HAP-1 (cell line): ENCODE results near the gene VAMP5.
"Not testable (repeated sequence)": the region's sequence is repeated elsewhere in the genome, so short reads cannot be mapped to it uniquely, and the experiment has no call there.

ENCODE experiments used
- DNase-seq, 2 experiments: peaks; one replicate each; pipeline ENCODE4 v3.0.0-alpha.2; 2016 to 2020; ENCODE audit warnings: low spot score in 2 of 2
- H3K27me3 ChIP-seq: fragments of 250-450 bp; sonication (Bioruptor Pico); 2 replicates; pipeline ENCODE4 v1.5.1; 2020; ENCODE audit warnings: low read depth, mild to moderate bottlenecking, moderate library complexity
- H3K36me3 ChIP-seq: fragments of 250-450 bp; sonication (Bioruptor Pico); replicated peaks from 2 replicates; pipeline ENCODE4 v1.5.1; 2020; ENCODE audit warnings: mild to moderate bottlenecking
- H3K4me1 ChIP-seq: fragments of 250-450 bp; sonication (Bioruptor Pico); 2 replicates; pipeline ENCODE4 v1.5.1; 2020; ENCODE audit warnings: mild to moderate bottlenecking
- H3K4me3 ChIP-seq: fragments of 250-450 bp; sonication (Bioruptor Pico); 2 replicates; pipeline ENCODE4 v1.5.1; 2020; ENCODE audit warnings: mild to moderate bottlenecking, moderate library complexity
- H3K9me3 ChIP-seq: fragments of 250-450 bp; sonication (Bioruptor Pico); 2 replicates; pipeline ENCODE4 v1.5.1; 2020; ENCODE audit warnings: mild to moderate bottlenecking, moderate library complexity
- in situ Hi-C: fragments of 300-500 bp; cut with MboI; formaldehyde crosslinking; loops from 3 replicates; pipeline ENCODE4 v1.14.3; 2020; ENCODE audit warnings: low sequenced_read_pairs, inconsistent platforms, mixed read lengths

VAMP5 gene, protein sequence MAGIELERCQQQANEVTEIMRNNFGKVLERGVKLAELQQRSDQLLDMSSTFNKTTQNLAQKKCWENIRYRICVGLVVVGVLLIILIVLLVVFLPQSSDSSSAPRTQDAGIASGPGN

GRCh38 chr2:85584354-85584856 is at the start of gene VAMP5:
TSS of gene VAMP5 (plus strand) at chr2:85584431. CDS start at chr2:85584491, 60 bp downstream.
- H3K27me3 ChIP-seq = peaks cover 2% of the 10 kb centered on the region; the same call in 1 of the 2 replicates
- no peaks in the 10 kb centered on the region for H3K4me1 ChIP-seq
- no peak for DNase-seq
- in situ Hi-C loops = no loop called here
- H3K36me3 ChIP-seq = no peaks in the 10 kb centered on the region
- no peak within 1 kb of the TSS for H3K4me3 ChIP-seq
- H3K9me3 ChIP-seq = no peaks in the 10 kb centered on the region

DNA sequence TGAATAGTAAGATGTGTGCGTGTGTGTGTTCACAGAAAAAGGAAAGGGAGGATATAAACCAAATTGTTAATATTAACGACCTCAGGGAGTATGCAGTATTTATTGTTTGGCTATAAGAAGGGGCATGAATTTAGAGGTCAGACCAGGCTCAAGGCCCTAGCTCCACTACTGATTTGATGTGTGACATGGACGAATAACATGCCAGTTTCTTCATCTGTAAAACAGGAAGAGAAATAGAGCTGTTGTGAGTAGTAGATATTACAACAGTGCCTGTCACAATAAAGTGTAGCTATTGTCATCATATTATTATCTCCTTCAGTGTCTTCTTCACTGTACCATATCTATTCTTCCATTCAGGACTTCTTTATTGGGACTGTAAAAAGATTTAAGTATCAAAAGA is 49.4 kb upstream of the VAMP5 start:
- no peak for DNase-seq
- H3K9me3 ChIP-seq = no peaks in the 10 kb centered on the region
- H3K27me3 ChIP-seq = no peaks in the 10 kb centered on the region
- H3K36me3 ChIP-seq = peaks cover 8% of the 10 kb centered on the region
- peaks cover 9% of the 10 kb centered on the region for H3K4me1 ChIP-seq
- no peak overlapping the region for H3K4me3 ChIP-seq
- in situ Hi-C loops = no loop called here

GRCh38 chr2:85536479-85536878 is 47.8 kb upstream of the VAMP5 start:
- H3K4me1 ChIP-seq = peaks cover 18% of the 10 kb centered on the region
- no peaks in the 10 kb centered on the region for H3K27me3 ChIP-seq
- peaks cover 24% of the 10 kb centered on the region for H3K36me3 ChIP-seq
- H3K9me3 ChIP-seq = no peaks in the 10 kb centered on the region
- no peak overlapping the region for H3K4me3 ChIP-seq
- in situ Hi-C loops = no loop called here
- no peak for DNase-seq

- Histone ChIP-seq H3K9me3 (no peaks in the 10 kb centered on the region), H3K4me1 (peaks cover 29% of the 10 kb centered on the region), H3K36me3 (peaks cover 38% of the 10 kb centered on the region), H3K4me3 (peak overlapping the region; percentile 97), H3K27me3 (no peaks in the 10 kb centered on the region)
- DNase-seq = peak; percentile 58 to 74
- in situ Hi-C loops = no loop called here
Measured at GRCh38 chr2:85537600-85538506, 46.4 kb upstream of the VAMP5 start.

- in situ Hi-C loops = no loop called here
- peak; percentile 87 to 98 for DNase-seq
- Histone ChIP-seq H3K4me3 (peak within 1 kb of the TSS; percentile 97), H3K4me1 (peaks cover 31% of the 10 kb centered on the region), H3K9me3 (no peaks in the 10 kb centered on the region), H3K36me3 (peaks cover 47% of the 10 kb centered on the region), H3K27me3 (no peaks in the 10 kb centered on the region)
Measured at GRCh38 chr2:85538507-85539360, 45.5 kb upstream of the VAMP5 start, which contains the start of gene MAT2A. TSS of gene MAT2A (plus strand) at chr2:85539168. CDS start at chr2:85539288, 120 bp downstream.

GRCh38 chr2:85539361-85540132 is 44.7 kb upstream of the VAMP5 start:
- no peaks in the 10 kb centered on the region for H3K27me3 ChIP-seq
- no peaks in the 10 kb centered on the region for H3K9me3 ChIP-seq
- peak in 1 of 2 experiments; percentile 74 for DNase-seq
- peaks cover 31% of the 10 kb centered on the region for H3K4me1 ChIP-seq
- in situ Hi-C loops = no loop called here
- H3K4me3 ChIP-seq = peak overlapping the region; percentile 97
- H3K36me3 ChIP-seq = peaks cover 55% of the 10 kb centered on the region

- Histone ChIP-seq H3K9me3 (no peaks in the 10 kb centered on the region), H3K27me3 (no peaks in the 10 kb centered on the region), H3K4me1 (peaks cover 31% of the 10 kb centered on the region), H3K4me3 (peak overlapping the region; percentile 97), H3K36me3 (peaks cover 62% of the 10 kb centered on the region)
- in situ Hi-C loops = no loop called here
- DNase-seq = no peak
Measured at GRCh38 chr2:85540133-85540648, 44.0 kb upstream of the VAMP5 start.

DNA sequence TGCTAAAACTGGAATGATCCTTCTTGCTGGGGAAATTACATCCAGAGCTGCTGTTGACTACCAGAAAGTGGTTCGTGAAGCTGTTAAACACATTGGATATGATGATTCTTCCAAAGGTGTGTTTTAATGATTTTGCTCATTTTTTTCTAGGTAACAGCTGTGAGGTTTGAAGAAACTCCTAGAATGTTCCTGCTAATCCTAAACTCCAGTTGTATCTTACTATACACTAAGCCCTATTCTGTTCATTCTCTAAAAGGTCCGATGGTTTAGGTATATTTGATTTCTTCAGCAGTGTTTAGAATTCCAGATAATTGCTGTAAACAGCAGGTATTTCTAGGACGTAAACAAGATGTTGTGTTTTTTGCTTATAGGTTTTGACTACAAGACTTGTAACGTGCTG is 43.0 kb upstream of the VAMP5 start:
- peak overlapping the region; percentile 97 for H3K4me3 ChIP-seq
- H3K27me3 ChIP-seq = no peaks in the 10 kb centered on the region
- H3K9me3 ChIP-seq = no peaks in the 10 kb centered on the region
- no peak for DNase-seq
- in situ Hi-C loops = no loop called here
- H3K36me3 ChIP-seq = peaks cover 72% of the 10 kb centered on the region
- H3K4me1 ChIP-seq = peaks cover 31% of the 10 kb centered on the region

DNA sequence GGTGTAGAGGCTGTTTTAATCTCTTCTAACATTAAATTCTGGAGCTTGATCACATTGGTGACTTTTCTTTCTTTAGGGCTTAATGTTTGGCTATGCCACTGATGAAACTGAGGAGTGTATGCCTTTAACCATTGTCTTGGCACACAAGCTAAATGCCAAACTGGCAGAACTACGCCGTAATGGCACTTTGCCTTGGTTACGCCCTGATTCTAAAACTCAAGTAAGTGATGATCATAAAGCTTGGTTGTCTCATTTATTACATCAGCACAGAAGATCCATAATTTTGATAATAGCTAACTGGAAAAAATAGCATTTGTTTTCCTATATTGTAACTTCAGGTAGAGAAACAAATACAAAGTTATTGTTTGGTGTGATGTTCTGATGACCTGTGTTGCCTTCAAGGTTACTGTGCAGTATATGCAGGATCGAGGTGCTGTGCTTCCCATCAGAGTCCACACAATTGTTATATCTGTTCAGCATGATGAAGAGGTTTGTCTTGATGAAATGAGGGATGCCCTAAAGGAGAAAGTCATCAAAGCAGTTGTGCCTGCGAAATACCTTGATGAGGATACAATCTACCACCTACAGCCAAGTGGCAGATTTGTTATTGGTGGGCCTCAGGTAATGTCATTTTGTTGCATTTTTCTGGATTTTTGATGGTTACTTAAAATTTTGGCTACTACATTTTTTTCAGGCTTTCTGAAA is 42.3 kb upstream of the VAMP5 start:
- in situ Hi-C loops = no loop called here
- Histone ChIP-seq H3K4me1 (peaks cover 29% of the 10 kb centered on the region), H3K4me3 (no peak overlapping the region), H3K36me3 (peaks cover 79% of the 10 kb centered on the region), H3K27me3 (no peaks in the 10 kb centered on the region), H3K9me3 (no peaks in the 10 kb centered on the region)
- DNase-seq = no peak

DNA sequence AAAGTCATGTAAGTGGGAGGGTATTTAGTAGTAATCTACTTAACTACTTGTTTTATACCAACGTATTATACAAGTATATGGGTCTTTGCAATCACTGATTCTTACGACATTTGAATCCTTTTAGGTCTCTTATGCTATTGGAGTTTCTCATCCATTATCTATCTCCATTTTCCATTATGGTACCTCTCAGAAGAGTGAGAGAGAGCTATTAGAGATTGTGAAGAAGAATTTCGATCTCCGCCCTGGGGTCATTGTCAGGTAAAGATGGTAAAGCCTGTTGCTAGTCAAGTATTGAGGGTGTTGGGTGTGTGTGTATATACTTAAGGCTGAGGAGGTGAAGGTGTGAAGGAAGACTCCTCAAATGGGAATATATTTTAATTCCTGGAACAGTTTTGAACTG is 41.5 kb upstream of the VAMP5 start:
- no peaks in the 10 kb centered on the region for H3K27me3 ChIP-seq
- in situ Hi-C loops = no loop called here
- peaks cover 81% of the 10 kb centered on the region for H3K36me3 ChIP-seq
- no peak overlapping the region for H3K4me3 ChIP-seq
- H3K9me3 ChIP-seq = no peaks in the 10 kb centered on the region
- peaks cover 22% of the 10 kb centered on the region for H3K4me1 ChIP-seq
- no peak for DNase-seq

DNA sequence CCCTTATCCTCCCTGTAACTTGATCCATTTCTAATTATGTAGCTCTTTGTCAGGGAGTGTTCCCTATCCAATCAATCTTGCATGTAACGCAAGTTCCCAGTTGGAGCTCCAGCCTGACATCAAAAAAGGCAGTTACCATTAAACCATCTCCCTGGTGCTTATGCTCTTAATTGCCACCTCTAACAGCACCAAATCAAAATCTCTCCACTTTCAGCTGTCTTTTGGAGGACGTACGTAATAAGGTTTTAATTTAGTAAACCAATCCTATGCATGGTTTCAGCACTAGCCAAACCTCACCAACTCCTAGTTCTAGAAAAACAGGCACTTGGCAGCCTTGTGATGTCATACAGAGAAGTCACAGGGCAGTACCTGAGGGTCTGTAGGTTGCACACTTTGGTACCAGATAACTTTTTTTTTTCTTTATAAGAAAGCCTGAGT is 40.0 kb upstream of the VAMP5 start:
- H3K27me3 ChIP-seq, DNase-seq, in situ Hi-C loops, H3K9me3 ChIP-seq, H3K4me3 ChIP-seq: not testable (repeated sequence)
- Histone ChIP-seq H3K4me1 (peaks cover 22% of the 10 kb centered on the region), H3K36me3 (peaks cover 85% of the 10 kb centered on the region)
